ENCODE data around the gene PLIN4.

Gene PLIN4

DNA sequence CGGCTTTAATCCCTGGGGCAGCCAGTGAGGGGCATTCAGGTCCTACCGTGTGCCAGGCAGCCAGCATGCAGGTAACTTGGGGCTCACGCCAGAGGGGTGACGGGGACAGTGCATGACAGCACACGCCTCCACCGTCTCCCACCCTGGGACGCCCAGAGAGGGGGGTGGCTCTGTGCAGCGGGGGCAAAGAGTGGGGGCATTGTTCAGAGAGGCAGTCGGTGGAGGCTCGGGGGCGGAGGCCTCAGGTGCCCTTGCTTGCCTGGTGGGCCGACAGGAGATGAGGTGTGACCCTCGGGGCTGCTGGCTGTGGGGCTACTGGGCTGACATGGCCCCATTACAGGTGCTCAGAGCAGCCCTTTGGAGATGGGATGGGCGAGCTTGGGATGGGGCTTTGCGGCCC lies 18.4 kb downstream of the PLIN4 start:
- DNase-seq: no peak
- in situ Hi-C loops (cut with HindIII; ENCODE audit: low pct_ligation_motif_present, low pct_unique_long_range_greater_than_20kb, low sequenced_read_pairs): no loop called here

DNA sequence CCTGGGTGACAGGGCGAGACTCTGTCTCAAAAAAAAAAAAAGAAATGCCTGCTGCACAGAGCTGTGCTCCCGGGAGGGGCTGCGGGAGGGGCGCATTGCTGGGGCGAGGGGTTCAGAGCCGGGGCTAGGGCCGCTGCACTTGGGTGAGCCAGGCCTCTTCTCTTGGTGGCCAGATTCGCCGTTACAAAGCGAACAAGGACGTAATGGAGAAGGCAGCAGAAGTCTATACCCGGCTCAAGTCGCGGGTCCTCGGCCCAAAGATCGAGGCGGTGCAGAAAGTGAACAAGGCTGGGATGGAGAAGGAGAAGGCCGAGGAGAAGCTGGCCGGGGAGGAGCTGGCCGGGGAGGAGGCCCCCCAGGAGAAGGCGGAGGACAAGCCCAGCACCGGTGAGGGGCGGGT lies 19.0 kb downstream of the PLIN4 start:
- no peak for DNase-seq
- in situ Hi-C loops (cut with HindIII; ENCODE audit: low pct_ligation_motif_present, low pct_unique_long_range_greater_than_20kb, low sequenced_read_pairs): no loop called here

DNA sequence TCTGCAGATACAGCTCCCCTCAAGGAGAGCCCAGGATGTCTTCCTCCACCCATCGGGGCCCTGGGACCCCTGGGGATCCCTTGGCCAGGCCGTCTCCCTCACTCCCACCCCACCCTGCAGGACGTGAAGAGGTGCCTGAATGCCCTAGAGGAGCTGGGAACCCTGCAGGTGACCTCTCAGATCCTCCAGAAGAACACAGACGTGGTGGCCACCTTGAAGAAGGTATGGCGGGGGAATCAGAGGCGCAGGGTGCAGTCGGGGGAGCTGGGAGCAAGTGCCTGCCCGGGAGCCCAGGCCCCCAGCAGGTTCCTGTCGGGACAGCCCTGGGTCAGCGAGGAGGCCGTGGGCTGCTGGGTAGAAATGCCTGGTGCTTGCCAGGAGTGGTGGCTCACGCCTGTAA lies 19.6 kb downstream of the PLIN4 start:
- DNase-seq: no peak
- in situ Hi-C loops (cut with HindIII; ENCODE audit: low pct_ligation_motif_present, low pct_unique_long_range_greater_than_20kb, low sequenced_read_pairs): no loop called here

DNA sequence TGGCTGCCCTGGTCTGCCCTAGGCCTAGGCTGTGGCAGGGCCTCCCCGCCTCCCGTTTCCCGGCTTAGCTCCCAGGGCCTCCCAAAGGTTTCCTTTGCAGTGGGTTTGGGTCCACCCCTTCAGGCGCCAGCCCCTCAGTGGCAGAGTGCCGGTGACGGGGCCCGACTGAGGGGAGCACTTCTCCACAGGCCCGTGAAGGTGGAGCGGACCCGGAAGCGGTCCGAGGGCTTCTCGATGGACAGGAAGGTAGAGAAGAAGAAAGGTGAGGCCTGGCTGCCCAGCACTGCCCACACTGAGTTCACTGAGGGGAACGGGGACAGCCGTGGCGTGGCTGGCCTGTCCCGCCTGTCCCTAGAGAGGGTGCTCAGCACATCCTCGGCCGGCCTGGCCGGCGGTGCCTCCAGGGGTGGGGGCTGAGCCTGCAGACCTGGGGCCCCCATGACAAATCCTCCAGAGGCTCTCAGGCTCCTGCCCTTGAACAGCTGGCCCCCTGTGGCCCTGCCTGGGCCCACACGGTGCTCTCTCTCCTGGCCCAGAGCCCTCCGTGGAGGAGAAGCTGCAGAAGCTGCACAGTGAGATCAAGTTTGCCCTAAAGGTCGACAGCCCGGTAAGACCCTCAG lies 20.4 kb downstream of the PLIN4 start:
- DNase-seq: no peak
- in situ Hi-C loops (cut with HindIII; ENCODE audit: low pct_ligation_motif_present, low pct_unique_long_range_greater_than_20kb, low sequenced_read_pairs): no loop called here

DNA sequence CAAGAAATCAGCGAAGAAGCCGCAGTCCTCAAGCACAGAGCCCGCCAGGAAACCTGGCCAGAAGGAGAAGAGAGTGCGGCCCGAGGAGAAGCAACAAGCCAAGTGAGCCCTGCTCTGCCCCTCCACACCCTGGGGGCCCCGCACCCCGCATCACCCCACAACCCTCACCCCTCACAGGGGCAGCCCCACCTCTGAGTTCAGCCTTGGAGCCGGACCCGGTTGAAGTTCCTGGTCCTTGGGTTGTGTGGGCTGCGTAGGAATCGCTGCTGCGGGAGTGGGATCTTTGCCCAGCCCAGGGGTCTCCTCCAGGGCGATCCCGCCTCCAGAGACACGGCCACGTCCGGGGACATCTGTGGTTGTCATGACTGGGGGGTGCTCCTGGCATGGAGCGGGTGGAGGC lies 22.0 kb downstream of the PLIN4 start:
- no peak for DNase-seq
- in situ Hi-C loops (cut with HindIII; ENCODE audit: low pct_ligation_motif_present, low pct_unique_long_range_greater_than_20kb, low sequenced_read_pairs): no loop called here

DNA sequence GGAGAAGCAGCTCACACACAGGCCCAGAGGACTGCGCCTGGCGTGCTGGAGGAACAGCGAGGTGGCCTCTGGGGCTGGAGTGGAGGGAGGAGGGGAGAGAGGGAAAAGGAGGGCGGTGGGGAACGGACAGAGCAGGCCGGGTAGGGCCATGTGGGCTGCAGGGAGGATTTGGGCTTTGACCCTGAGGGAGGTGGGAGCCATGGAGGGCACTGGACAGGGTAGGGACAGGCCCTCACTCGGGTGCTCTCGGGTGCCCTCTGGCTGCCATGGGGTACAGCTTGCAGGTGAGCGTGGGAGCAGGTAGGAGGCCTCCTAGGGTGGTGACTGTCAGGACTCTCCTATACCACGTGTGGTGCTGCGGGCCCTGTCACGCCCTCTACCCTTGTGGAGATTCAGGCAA lies 22.8 kb downstream of the PLIN4 start:
- in situ Hi-C loops (cut with HindIII; ENCODE audit: low pct_ligation_motif_present, low pct_unique_long_range_greater_than_20kb, low sequenced_read_pairs): no loop called here
- DNase-seq: no peak

DNA sequence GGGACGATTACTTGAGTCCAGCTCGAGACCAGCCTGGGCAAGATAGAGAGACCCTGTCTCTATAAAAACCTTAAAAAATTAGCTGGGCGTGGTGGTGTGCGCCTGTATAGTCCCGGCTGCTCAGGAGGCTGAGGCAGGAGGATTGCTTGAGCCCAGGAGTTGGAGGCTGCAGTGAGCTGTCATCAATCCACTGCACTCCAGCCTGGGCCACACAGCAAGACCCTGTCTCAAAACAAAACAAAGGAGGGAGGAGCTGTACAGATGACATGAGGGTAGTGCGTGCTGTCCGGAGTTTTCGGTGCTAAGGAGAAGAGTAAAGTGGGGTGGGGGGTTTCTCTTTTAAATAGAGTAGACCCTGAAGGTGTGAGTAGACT lies 23.6 kb downstream of the PLIN4 start:
- no peak for DNase-seq
- in situ Hi-C loops (cut with HindIII; ENCODE audit: low pct_ligation_motif_present, low pct_unique_long_range_greater_than_20kb, low sequenced_read_pairs): no loop called here

DNA sequence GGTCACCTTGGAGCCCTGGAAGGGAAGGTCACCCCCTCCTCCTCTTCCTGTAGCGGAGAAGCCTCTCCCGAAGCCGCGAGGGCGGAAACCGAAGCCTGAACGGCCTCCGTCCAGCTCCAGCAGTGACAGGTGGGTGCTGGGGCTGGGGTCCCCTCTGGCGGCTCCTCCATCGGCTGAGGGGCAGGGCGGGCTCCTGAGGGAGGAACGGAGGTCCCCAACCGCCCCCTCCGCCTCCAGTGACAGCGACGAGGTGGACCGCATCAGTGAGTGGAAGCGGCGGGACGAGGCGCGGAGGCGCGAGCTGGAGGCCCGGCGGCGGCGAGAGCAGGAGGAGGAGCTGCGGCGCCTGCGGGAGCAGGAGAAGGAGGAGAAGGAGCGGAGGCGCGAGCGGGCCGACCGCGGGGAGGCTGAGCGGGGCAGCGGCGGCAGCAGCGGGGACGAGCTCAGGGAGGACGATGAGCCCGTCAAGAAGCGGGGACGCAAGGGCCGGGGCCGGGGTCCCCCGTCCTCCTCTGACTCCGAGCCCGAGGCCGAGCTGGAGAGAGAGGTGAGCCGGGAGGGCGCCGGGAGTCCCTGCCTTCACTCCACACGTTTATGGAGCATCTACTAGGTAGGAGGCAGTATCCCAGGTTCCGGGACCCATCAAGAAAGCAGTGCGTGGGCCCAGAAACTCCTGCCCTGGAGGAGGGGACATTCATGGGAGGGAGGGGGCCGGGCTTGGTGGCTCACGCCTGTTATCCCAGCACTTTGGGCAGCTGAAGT lies 24.2 kb downstream of the PLIN4 start:
- DNase-seq: no peak
- in situ Hi-C loops (cut with HindIII; ENCODE audit: low pct_ligation_motif_present, low pct_unique_long_range_greater_than_20kb, low sequenced_read_pairs): no loop called here

DNA sequence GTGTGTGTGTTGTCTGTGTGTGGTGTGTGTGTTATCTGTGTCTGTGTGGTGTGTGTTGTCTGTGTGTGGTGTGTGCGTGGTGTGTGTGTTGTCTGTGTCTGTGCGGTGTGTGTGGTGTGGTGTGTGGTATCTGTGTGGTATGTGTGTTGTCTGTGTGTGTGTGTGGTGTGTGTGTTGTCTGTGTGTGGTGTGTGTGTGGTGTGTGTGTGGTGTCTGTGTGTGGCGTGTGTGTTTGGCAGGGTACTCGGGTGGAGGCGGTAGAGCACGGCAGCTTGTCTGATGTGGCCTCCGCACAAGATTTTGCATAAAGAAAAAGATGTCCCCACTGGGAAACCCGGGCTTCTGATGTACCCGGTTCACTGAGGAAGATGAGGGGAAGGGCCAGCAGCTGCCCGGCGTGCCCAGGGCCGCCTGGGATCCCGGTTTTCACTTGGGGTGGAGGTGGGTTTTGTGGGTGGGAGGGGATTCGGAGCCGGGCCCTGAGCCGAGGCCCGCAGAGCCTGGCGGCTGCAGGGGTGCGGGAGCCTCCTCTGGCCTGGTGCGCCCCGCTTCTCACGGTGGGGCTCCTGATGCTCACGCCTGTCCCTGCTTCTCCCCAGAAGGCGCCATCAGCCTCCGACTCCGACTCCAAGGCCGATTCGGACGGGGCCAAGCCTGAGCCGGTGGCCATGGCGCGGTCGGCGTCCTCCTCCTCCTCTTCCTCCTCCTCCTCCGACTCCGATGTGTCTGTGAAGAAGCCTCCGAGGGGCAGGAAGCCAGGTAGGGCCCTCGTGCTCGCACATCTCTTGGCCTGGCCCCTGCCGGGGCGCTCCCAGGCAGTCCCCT lies 25.0 kb downstream of the PLIN4 start:
- in situ Hi-C loops (cut with HindIII; ENCODE audit: low pct_ligation_motif_present, low pct_unique_long_range_greater_than_20kb, low sequenced_read_pairs): no loop called here
- no peak for DNase-seq

DNA sequence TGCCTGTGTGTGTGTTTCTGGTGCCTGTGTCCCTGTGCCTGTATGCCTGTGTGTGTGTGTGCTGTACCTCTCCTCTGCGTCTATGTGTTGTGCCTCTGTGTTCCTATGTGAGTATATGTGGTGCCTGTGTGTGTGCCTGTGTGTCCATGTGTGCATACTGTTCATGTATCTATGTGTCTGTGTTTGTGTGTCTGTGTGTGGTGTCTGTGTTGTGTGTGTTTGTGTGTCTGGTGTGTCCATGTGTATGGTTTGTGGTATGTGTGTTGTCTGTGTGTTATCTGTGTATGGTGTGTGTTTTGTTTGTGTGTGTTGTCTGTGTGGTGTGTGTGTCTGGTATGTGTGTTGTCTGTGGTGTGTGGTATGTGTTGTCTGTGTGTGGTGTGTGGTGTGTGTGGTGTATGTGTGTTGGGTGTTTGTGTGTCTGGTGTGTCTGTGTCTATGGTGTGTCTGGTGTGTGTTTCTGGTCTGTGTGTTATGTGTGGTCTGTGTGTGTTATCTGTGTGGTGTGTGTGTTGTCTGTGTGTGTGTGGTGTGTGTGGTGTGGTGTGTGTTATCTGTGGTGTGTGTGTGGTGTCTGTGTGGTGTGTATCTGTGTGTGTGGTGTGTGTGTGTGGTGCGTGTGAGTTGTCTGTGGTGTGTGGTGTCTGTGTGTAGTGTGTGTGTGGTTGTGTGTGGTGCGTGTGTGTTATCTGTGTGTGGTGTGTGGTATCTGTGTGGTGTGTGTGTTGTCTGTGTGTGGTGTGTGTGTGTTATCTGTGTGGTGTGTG lies 25.8 kb downstream of the PLIN4 start:
- DNase-seq: no peak
- in situ Hi-C loops (cut with HindIII; ENCODE audit: low pct_ligation_motif_present, low pct_unique_long_range_greater_than_20kb, low sequenced_read_pairs): no loop called here

DNA sequence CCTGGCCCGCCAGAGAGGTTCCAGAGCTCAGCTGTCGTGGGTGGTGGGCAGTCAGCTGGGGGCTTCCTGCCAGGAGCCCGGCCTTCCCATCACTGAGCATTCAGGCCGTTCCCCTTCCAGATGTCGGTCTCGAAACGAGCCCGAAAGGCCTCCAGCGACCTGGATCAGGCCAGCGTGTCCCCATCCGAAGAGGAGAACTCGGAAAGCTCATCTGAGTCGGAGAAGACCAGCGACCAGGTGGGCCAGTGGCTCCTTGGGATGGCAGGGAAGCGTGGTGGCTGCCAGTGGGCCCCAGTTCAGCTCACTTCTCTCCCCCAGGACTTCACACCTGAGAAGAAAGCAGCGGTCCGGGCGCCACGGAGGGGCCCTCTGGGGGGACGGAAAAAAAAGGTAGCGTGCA lies 26.8 kb downstream of the PLIN4 start:
- in situ Hi-C loops (cut with HindIII; ENCODE audit: low pct_ligation_motif_present, low pct_unique_long_range_greater_than_20kb, low sequenced_read_pairs): no loop called here
- no peak for DNase-seq

DNA sequence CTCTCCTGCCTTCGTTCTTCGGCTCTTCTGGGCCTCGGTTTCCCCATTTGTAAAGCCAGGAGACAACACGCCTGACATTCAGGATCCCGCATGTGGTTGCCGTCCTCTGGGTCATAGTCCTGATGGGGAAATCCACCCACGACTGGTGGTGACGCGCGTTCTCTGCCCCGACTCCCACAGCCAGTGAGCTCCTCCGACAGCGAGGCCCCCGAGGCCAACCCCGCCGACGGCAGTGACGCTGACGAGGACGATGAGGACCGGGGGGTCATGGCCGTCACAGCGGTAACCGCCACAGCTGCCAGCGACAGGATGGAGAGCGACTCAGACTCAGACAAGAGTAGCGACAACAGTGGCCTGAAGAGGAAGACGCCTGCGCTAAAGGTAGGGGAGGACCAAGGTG lies 29.8 kb downstream of the PLIN4 start:
- in situ Hi-C loops (cut with HindIII; ENCODE audit: low pct_ligation_motif_present, low pct_unique_long_range_greater_than_20kb, low sequenced_read_pairs): no loop called here
- no peak for DNase-seq

DNA sequence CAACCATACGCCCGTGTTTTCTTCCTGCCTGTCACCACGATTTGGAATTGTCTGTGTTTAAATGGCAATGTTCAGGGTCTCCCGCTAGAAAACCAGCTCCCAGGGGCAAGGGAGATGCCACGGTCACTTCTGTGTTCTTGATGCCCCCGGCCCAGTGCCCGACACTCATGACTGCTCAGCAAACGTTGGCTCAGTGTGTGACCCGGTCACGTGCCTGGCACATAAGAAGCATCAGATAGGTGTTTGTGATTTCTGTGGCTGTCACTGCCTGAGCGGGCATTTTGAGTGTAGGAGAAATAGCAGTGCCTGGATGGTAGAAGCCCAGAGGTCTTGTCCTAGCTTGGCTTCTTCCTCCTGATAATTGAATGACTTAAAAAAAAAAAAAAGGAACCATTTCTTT lies 30.7 kb downstream of the PLIN4 start:
- in situ Hi-C loops (cut with HindIII; ENCODE audit: low pct_ligation_motif_present, low pct_unique_long_range_greater_than_20kb, low sequenced_read_pairs): no loop called here
- DNase-seq: no peak

DNA sequence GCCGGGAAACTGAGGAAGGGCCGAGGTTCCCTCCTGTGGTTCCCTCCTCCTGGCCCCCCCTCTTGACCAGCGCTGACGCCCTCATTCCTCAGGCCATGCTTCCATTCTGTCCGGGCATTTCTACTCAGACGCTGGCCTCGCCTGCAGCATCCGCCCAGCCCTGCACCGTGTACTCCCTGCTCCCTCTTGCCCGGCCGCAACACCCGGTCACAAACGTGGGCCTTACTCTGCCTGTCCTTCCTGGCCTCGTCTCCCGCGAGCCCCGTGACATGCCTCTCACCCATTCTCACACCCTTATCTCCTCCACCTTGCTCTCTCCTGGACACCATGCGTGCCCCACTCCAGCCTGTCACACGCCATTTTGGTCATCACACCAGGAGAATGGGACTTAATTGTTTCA lies 34.9 kb downstream of the PLIN4 start:
- no peak for DNase-seq
- in situ Hi-C loops (cut with HindIII; ENCODE audit: low pct_ligation_motif_present, low pct_unique_long_range_greater_than_20kb, low sequenced_read_pairs): no loop called here

DNA sequence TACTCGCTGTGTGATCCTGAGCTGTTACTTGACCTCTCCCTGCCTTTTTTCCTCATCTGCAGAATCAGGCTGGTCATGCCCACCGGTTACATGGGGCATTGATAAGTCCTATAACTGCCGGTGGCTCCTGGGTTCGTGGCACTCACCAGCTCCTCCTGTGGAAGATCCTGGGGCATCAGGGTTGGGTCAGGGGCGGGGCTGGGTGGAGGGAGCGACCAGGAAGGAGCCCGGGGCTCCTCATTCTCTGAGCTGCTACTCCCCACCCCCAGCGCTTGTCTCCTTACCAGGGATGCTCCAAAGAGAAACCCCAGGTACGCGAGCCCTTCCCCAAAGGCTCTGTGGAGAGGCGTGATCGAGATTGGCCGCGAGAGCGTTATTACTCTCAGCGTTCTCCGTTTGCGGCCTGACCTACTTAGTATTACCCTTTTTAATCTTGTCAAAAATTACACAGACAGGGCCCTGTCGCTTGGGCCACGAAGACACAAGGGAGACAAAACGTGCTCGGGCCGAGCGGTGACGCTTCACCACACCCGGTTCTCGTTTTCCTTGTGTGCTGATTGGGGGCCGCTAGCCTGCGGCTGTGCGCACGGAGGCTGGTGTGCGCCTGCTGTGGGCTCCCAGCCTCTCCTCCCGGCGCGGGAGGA lies 35.4 kb downstream of the PLIN4 start:
- DNase-seq: no peak
- in situ Hi-C loops (cut with HindIII; ENCODE audit: low pct_ligation_motif_present, low pct_unique_long_range_greater_than_20kb, low sequenced_read_pairs): no loop called here

DNA sequence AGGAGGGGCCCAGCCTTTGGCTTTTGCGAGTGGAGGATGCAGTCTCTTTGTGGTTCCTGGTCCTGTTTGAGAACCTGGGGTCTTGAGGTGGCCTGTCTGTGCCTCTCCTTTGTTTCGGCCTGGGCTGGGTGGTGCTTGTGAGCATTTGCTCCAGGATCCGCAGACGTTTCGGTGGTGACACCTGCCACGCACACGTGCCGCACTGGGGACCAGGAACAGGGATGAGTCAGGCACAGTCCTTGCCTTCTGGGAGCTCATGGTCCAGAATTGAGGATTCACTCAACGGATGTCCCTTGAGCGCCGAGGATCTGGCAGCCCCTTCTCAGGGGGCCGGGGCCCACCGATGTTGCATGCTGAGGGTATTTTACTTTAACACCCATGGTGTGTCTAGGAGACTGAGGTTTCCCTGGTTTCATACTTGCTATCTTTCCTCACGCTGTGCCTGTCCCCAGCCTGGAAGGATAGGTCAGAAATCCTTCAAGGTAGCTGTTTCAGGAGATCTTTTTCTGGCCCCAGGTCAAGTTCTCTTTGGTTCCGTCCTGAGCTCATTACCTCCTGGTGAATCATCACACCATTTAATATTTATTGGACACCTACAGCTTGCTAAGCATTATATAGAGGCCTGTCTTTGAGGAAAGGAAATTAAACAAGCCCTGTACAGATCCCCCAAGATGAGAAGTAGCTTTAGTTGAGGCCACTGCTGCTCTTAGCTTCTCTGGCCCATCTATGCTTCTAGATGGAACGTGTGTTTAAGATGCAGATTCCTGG lies 41.1 kb downstream of the PLIN4 start:
- in situ Hi-C loops (cut with HindIII; ENCODE audit: low pct_ligation_motif_present, low pct_unique_long_range_greater_than_20kb, low sequenced_read_pairs): no loop called here
- DNase-seq: no peak

DNA sequence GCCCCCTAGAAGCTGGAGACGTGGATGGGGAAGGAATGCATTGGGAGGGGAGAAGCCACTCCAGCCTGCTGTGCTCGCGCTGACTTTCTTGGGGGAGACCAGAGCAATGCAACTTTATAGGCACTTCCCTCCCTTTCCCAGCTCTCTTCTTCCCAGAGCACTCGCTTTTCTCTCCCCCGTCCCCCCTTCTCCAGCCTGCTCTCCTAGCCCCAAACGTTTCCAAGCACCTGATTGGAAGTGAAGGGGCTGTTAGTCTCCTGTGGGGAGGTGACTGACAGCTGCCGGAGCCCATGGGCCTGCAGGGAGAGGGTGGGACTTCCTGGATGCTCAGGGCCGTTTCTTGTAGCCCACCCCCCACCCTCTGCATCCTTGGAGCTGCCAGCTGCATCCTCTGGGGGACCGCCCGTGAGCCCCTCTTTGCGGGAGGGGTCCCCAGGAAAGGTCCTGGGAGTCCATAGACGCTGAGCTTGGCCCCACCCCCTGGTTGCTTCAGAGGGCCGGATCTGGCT lies 43.7 kb downstream of the PLIN4 start:
- DNase-seq: no peak
- in situ Hi-C loops (cut with HindIII; ENCODE audit: low pct_ligation_motif_present, low pct_unique_long_range_greater_than_20kb, low sequenced_read_pairs): no loop called here

Measured in ACHN (cell line).